Prostate gland (tissue), 2 donors: Measurements from ENCODE around the gene RPL37. TPM values are rescaled to one million over a fixed set of nuclear protein-coding genes. Genes with fewer than 3 reads are reported as not detected.
"Not testable (repeated sequence)": the region's sequence is repeated elsewhere in the genome, so short reads cannot be mapped to it uniquely, and the experiment has no call there.

ENCODE experiments used
- DNase-seq: peaks from one replicate; pipeline ENCODE4 v3.0.0-alpha.2; 2019; ENCODE audit warnings: low spot score
- H3K27ac ChIP-seq, 2 donors: fragments of 200-600 bp; sonication (generic); 2 replicates each; pipeline ENCODE4 v1.5.1; 2017 to 2019
- H3K27me3 ChIP-seq: fragments of 200-600 bp; sonication (generic); replicated peaks from 2 replicates; pipeline ENCODE4 v1.5.1; 2019; ENCODE audit not compliant: insufficient read depth
- H3K36me3 ChIP-seq, 2 donors: fragments of 200-600 bp; sonication (generic); 1 replicate in 1 of 2; 2 replicates in 1 of 2; pipeline versions ENCODE4 v1.5.1 to v1.8.1; 2017 to 2019
- H3K4me1 ChIP-seq: fragments of 200-600 bp; sonication (generic); replicated peaks from 2 replicates; pipeline ENCODE4 v1.5.1; 2019
- H3K4me3 ChIP-seq, 2 donors: fragments of 200-600 bp; sonication (generic); 2 replicates each; pipeline ENCODE4 v1.5.1; 2017 to 2019
- H3K9me3 ChIP-seq: fragments of 200-600 bp; sonication (generic); 2 replicates; pipeline ENCODE4 v1.5.1; 2017
- CTCF ChIP-seq, 4 experiments: fragments of 200-600 bp in 2 of 4; fragments of 450-650 bp in 2 of 4; sonication (generic) in 2 of 4; IDR thresholded peaks; 1 replicate in 3 of 4; 2 replicates in 1 of 4; pipeline ENCODE4 v1.5.1; 2016 to 2019; ENCODE audit warnings: antibody characterized with exemption in 4 of 4, mild to moderate bottlenecking in 2 of 4, moderate library complexity in 2 of 4
- POLR2A ChIP-seq: fragments of 450-650 bp; IDR thresholded peaks from one replicate; pipeline ENCODE4 v1.6.1; 2016; ENCODE audit warnings: antibody characterized with exemption, mild to moderate bottlenecking
- POLR2AphosphoS5 ChIP-seq: sonication (generic); formaldehyde crosslinking; IDR thresholded peaks from one replicate; pipeline ENCODE4 v1.6.1; 2017; ENCODE audit warnings: antibody characterized with exemption
- WGBS: methylation state at CpG from one replicate; pipeline ENCODE4 v1.1.5; 2018; 5-methylcytosine and 5-hydroxymethylcytosine counted together
- intact Hi-C: fragments of 100-400 bp; cut with DNase I; formaldehyde crosslinking; loops from one replicate; pipeline ENCODE4 v1.14.2; 2022
- total RNA-seq, 2 donors: library from RNA; depleted of rRNA; stranded (reverse); fragments of >200 nt; gene quantifications; one replicate each; pipeline ENCODE4 v1.1.0, GENCODE V29; 2016

The RPL37 gene
- total RNA-seq, 2 donors from 2014 or later, result 188 to 343 TPM

- TF ChIP-seq POLR2A (no peak), CTCF (IDR thresholded peaks at IDR 0.05) (no peak), POLR2AphosphoS5 (no peak)
- H3K27me3 ChIP-seq, result no peaks in the 10 kb centered on the region
- H3K9me3 ChIP-seq, result no peaks in the 10 kb centered on the region
- intact Hi-C loops, result no loop called here
- 67% methylated on average over 5 of the region's 5 CpGs for WGBS
- no peaks in the 10 kb centered on the region for H3K4me1 ChIP-seq
- no peak overlapping the region for H3K27ac ChIP-seq
- H3K36me3 ChIP-seq, result no peaks in the 10 kb centered on the region
- H3K4me3 ChIP-seq, result no peak overlapping the region
- no peak for DNase-seq
These were observed 31.8 kb upstream of the RPL37 start for GRCh38 chr5:40866844-40867243.

- H3K27ac ChIP-seq, H3K27me3 ChIP-seq, H3K4me3 ChIP-seq, H3K4me1 ChIP-seq, intact Hi-C loops, DNase-seq, H3K36me3 ChIP-seq, H3K9me3 ChIP-seq: not testable (repeated sequence)
- WGBS, result 80% methylated on average over 5 of the region's 5 CpGs
These were observed 30.0 kb upstream of the RPL37 start for GRCh38 chr5:40865004-40865403.

- Histone ChIP-seq H3K27me3 (no peaks in the 10 kb centered on the region), H3K36me3 (no peaks in the 10 kb centered on the region), H3K27ac (no peak overlapping the region), H3K4me3 (no peak overlapping the region), H3K9me3 (no peaks in the 10 kb centered on the region), H3K4me1 (no peaks in the 10 kb centered on the region)
- intact Hi-C loops, result no loop called here
- no peak for DNase-seq
- TF ChIP-seq POLR2AphosphoS5 (no peak), POLR2A (no peak), CTCF (IDR thresholded peaks at IDR 0.05) (no peak)
These were observed 25.7 kb upstream of the RPL37 start for GRCh38 chr5:40860711-40861110.

- Histone ChIP-seq H3K4me3 (no peak overlapping the region), H3K9me3 (no peaks in the 10 kb centered on the region), H3K27me3 (no peaks in the 10 kb centered on the region), H3K27ac (no peak overlapping the region), H3K4me1 (no peaks in the 10 kb centered on the region), H3K36me3 (no peaks in the 10 kb centered on the region)
- WGBS, result 48% methylated on average over 4 of the region's 4 CpGs
- intact Hi-C loops, result no loop called here
- DNase-seq, result no peak
- TF ChIP-seq POLR2A (no peak), CTCF (IDR thresholded peaks at IDR 0.05) (no peak), POLR2AphosphoS5 (no peak)
These were observed 18.7 kb upstream of the RPL37 start for GRCh38 chr5:40853632-40854192.

GRCh38 chr5:40847525-40847924 is 12.5 kb upstream of the RPL37 start:
- no peak for DNase-seq
- H3K27ac ChIP-seq, result no peak overlapping the region
- no peaks in the 10 kb centered on the region for H3K4me1 ChIP-seq
- no peak overlapping the region for H3K4me3 ChIP-seq
- TF ChIP-seq POLR2AphosphoS5 (no peak), POLR2A (no peak), CTCF (IDR thresholded peaks at IDR 0.05) (no peak)
- WGBS, result 94% methylated on average over 1 of the region's 1 CpG
- intact Hi-C loops, result no loop called here
- no peaks in the 10 kb centered on the region for H3K9me3 ChIP-seq
- H3K27me3 ChIP-seq, result no peaks in the 10 kb centered on the region
- H3K36me3 ChIP-seq, result no peaks in the 10 kb centered on the region
